Spleen (tissue), 11 donors: ENCODE data around the gene OR1F1. TPM values are rescaled to one million over a fixed set of nuclear protein-coding genes. Genes with fewer than 3 reads are reported as not detected.

ENCODE experiments used
- DNase-seq: peaks from one replicate; pipeline ENCODE4 v3.0.0-alpha.2; 2020
- H3K27ac ChIP-seq, 8 donors: fragments of 200-600 bp; sonication (generic) in 7 of 8; 1 replicate in 4 of 8; 2 replicates in 4 of 8; pipeline versions ENCODE4 v1.5.0 to v1.8.0; 2016 to 2021; ENCODE audit warnings: inconsistent platforms in 4 of 8, mild to moderate bottlenecking in 4 of 8, moderate library complexity in 1 of 8
- H3K27me3 ChIP-seq, 7 donors: fragments of 200-600 bp; sonication (generic) in 6 of 7; replicated peaks in 1 of 7; 1 replicate in 4 of 7; 2 replicates in 3 of 7; pipeline versions ENCODE4 v1.5.0 to v1.8.0; 2016 to 2021; ENCODE audit warnings: inconsistent platforms in 3 of 7, mild to moderate bottlenecking in 1 of 7
- H3K36me3 ChIP-seq, 6 donors: fragments of 200-600 bp; sonication (generic) in 5 of 6; 1 replicate in 4 of 6; 2 replicates in 2 of 6; pipeline versions ENCODE4 v1.5.0 to v1.8.0; 2016 to 2021; ENCODE audit warnings: inconsistent platforms in 2 of 6
- H3K4me1 ChIP-seq, 6 donors: fragments of 200-600 bp; sonication (generic) in 5 of 6; 1 replicate in 3 of 6; 2 replicates in 3 of 6; pipeline versions ENCODE4 v1.5.0 to v1.8.0; 2016 to 2021; ENCODE audit warnings: inconsistent platforms in 3 of 6
- H3K4me3 ChIP-seq, 8 donors: fragments of 200-600 bp; sonication (generic) in 7 of 8; 1 replicate in 4 of 8; 2 replicates in 4 of 8; pipeline versions ENCODE4 v1.5.0 to v1.8.0; 2016 to 2021; ENCODE audit warnings: inconsistent platforms in 4 of 8, mild to moderate bottlenecking in 4 of 8, moderate library complexity in 2 of 8
- H3K9me3 ChIP-seq, 8 donors: fragments of 200-600 bp; sonication (generic) in 7 of 8; 1 replicate in 4 of 8; 2 replicates in 4 of 8; pipeline versions ENCODE4 v1.5.0 to v1.8.0; 2016 to 2021; ENCODE audit warnings: inconsistent platforms in 4 of 8
- POLR2A ChIP-seq, 3 donors: fragments of 450-650 bp; IDR thresholded peaks; one replicate each; pipeline ENCODE4 v1.5.1; 2017; ENCODE audit warnings: antibody characterized with exemption in 3 of 3, mild to moderate bottlenecking in 1 of 3
- POLR2AphosphoS5 ChIP-seq, 3 donors: sonication (generic); formaldehyde crosslinking; IDR thresholded peaks; one replicate each; pipeline ENCODE4 v1.5.1; 2017; ENCODE audit warnings: antibody characterized with exemption in 3 of 3
- WGBS, 5 donors: extraction: QIAGEN DNeasy Blood & Tissue Kit in 3 of 5; methylation state at CpG; one replicate each; pipeline versions ENCODE4 v1.1.5 to v1.1.7; 2013 to 2018; 5-methylcytosine and 5-hydroxymethylcytosine counted together
- intact Hi-C: fragments of 100-400 bp; cut with DNase I; formaldehyde crosslinking; loops from one replicate; pipeline ENCODE4 v1.15.0; 2023; ENCODE audit warnings: low total_unique reads
- polyA plus RNA-seq, 3 donors: library from polyadenylated mRNA; stranded (reverse); fragments of 200-250 nt; gene quantifications; one replicate each; pipeline ENCODE4 v1.2.1, GENCODE V29; 2013
- total RNA-seq, 7 donors: library from RNA; depleted of rRNA in 3 of 7; stranded (reverse); fragments of >200 nt in 3 of 7; fragmentation: NEBNext Ultra II Directional in 4 of 7; extraction: Animal tissue kit (Norgen Biotek cat#: 25700) in 4 of 7; gene quantifications; one replicate each; pipeline versions ENCODE4 v1.1.0 to v1.2.1, GENCODE V29; 2016 to 2021
- TF ChIP-seq, protein P1 (sequence below), 11 experiments: fragments of 200-600 bp in 7 of 11; fragments of 450-650 bp in 4 of 11; sonication (generic) in 4 of 11; IDR thresholded peaks in 8 of 11; conservative IDR thresholded peaks in 3 of 11; 1 replicate in 7 of 11; 2 replicates in 4 of 11; pipeline versions ENCODE4 v1.4.0 to v1.8.0; 2016 to 2021; ENCODE audit warnings: antibody characterized with exemption in 11 of 11, inconsistent platforms in 4 of 11, mild to moderate bottlenecking in 1 of 11
- donor health status: healthy with polysubstance abuse.
- donor health status: DM: no; HTN: no; CAD: no; lungs with moderate emphysema.
- donor health status: DM: no; HTN: no; CAD: no.
- donor health status: Bipolar disorder and iron deficiency.
- donor health status: healthy.
- donor health status: DM: no; HTN: no; CAD: no.
- donor health status: DM: yes; HTN: yes; CAD: no.

The OR1F1 gene
- total and polyA plus RNA-seq, 10 donors: not detected

- H3K9me3 ChIP-seq: peaks cover 0 to 38% (median 25%) of the 10 kb centered on the region in 8 donors
- 0% methylated on average over 17 to 27 of the region's 27 CpGs for WGBS, 5 donors
- TF ChIP-seq, protein P1, sequence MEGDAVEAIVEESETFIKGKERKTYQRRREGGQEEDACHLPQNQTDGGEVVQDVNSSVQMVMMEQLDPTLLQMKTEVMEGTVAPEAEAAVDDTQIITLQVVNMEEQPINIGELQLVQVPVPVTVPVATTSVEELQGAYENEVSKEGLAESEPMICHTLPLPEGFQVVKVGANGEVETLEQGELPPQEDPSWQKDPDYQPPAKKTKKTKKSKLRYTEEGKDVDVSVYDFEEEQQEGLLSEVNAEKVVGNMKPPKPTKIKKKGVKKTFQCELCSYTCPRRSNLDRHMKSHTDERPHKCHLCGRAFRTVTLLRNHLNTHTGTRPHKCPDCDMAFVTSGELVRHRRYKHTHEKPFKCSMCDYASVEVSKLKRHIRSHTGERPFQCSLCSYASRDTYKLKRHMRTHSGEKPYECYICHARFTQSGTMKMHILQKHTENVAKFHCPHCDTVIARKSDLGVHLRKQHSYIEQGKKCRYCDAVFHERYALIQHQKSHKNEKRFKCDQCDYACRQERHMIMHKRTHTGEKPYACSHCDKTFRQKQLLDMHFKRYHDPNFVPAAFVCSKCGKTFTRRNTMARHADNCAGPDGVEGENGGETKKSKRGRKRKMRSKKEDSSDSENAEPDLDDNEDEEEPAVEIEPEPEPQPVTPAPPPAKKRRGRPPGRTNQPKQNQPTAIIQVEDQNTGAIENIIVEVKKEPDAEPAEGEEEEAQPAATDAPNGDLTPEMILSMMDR (IDR thresholded peaks at IDR 0.05 in 8 of 11, conservative IDR thresholded peaks at IDR 0.05 in 3 of 11): no peak
- TF ChIP-seq POLR2A (IDR thresholded peaks at IDR 0.05) (no peak), POLR2AphosphoS5 (IDR thresholded peaks at IDR 0.05) (no peak)
- peaks cover under 1 to 36% (median 24%) of the 10 kb centered on the region in 6 donors for H3K4me1 ChIP-seq
- H3K4me3 ChIP-seq: peak overlapping the region; percentile 48 to 90 (median 68)
- intact Hi-C loops: no loop called here
- DNase-seq: no peak
- peaks cover 0 to 34% (median 0%) of the 10 kb centered on the region in 7 donors for H3K27me3 ChIP-seq
- H3K36me3 ChIP-seq: no peaks in the 10 kb centered on the region
- H3K27ac ChIP-seq: peak overlapping the region; percentile 85 to 93 (median 87)
Observed at GRCh38 chr16:3158026-3158509, 29.9 kb upstream of the OR1F1 start.

- TF ChIP-seq POLR2AphosphoS5 (IDR thresholded peaks at IDR 0.05): peak; percentile 69 to 76 (median 73)
- TF ChIP-seq, protein P1 (IDR thresholded peaks at IDR 0.05 in 8 of 11, conservative IDR thresholded peaks at IDR 0.05 in 3 of 11): no peak
- Histone ChIP-seq H3K27me3 (peaks cover 0 to 34% (median 0%) of the 10 kb centered on the region in 7 donors), H3K4me3 (peak overlapping the region; percentile 48 to 90 (median 68)), H3K4me1 (peaks cover 0 to 39% (median 24%) of the 10 kb centered on the region in 6 donors), H3K9me3 (peaks cover 0 to 32% (median 20%) of the 10 kb centered on the region in 8 donors), H3K27ac (peak overlapping the region; percentile 85 to 93 (median 87)), H3K36me3 (no peaks in the 10 kb centered on the region)
- DNase-seq: peak; percentile 95
- intact Hi-C loops: no loop called here
- 0 to 1% (median 0%) methylated on average over 44 to 69 of the region's 70 CpGs for WGBS, 5 donors
Observed at GRCh38 chr16:3158510-3159314, 29.3 kb upstream of the OR1F1 start.

- intact Hi-C loops: loop anchor here (10.0 kb wide), 1 partner anchor 107 kb away; no protein-coding TSS in a partner anchor
- H3K36me3 ChIP-seq: no peaks in the 10 kb centered on the region
- TF ChIP-seq, protein P1 (IDR thresholded peaks at IDR 0.05 in 8 of 11, conservative IDR thresholded peaks at IDR 0.05 in 3 of 11): no peak
- TF ChIP-seq POLR2AphosphoS5 (IDR thresholded peaks at IDR 0.05): no peak
- TF ChIP-seq POLR2A (IDR thresholded peaks at IDR 0.05): no peak
- no peak overlapping the region for H3K4me3 ChIP-seq
- no peak overlapping the region for H3K27ac ChIP-seq
- H3K27me3 ChIP-seq: peaks cover 0 to 34% (median 0%) of the 10 kb centered on the region in 7 donors
- peak; percentile 72 for DNase-seq
- peaks cover 0 to 55% (median 32%) of the 10 kb centered on the region in 6 donors for H3K4me1 ChIP-seq
- peaks cover 0 to 5% (median 0%) of the 10 kb centered on the region in 8 donors for H3K9me3 ChIP-seq
- WGBS, 5 donors: 91 to 92% (median 91%) methylated on average over 33 to 36 of the region's 36 CpGs
Observed at GRCh38 chr16:3161235-3162018, 26.6 kb upstream of the OR1F1 start.
